Dermis microvascular lymphatic vessel endothelial cell (primary cell): ENCODE measurements around the gene MRPL58. TPM values are rescaled to one million over a fixed set of nuclear protein-coding genes. Genes with fewer than 3 reads are reported as not detected.
"Not testable (repeated sequence)": the region's sequence is repeated elsewhere in the genome, so short reads cannot be mapped to it uniquely, and the experiment has no call there.

Experiments
- DNase-seq, 2 donors: peaks; one replicate each; pipeline versions ENCODE4 v3.0.0 to v3.0.0-alpha.2; 2010; ENCODE audit warnings: low read depth in 2 of 2
- total RNA-seq: library from RNA; depleted of rRNA; stranded (reverse); fragments of >200 nt; gene quantifications from 2 replicates; pipeline ENCODE4 v1.2.1, GENCODE V29; 2014

Gene MRPL58
- 16.2 and 28.0 TPM in 2 replicates for total RNA-seq

DNA sequence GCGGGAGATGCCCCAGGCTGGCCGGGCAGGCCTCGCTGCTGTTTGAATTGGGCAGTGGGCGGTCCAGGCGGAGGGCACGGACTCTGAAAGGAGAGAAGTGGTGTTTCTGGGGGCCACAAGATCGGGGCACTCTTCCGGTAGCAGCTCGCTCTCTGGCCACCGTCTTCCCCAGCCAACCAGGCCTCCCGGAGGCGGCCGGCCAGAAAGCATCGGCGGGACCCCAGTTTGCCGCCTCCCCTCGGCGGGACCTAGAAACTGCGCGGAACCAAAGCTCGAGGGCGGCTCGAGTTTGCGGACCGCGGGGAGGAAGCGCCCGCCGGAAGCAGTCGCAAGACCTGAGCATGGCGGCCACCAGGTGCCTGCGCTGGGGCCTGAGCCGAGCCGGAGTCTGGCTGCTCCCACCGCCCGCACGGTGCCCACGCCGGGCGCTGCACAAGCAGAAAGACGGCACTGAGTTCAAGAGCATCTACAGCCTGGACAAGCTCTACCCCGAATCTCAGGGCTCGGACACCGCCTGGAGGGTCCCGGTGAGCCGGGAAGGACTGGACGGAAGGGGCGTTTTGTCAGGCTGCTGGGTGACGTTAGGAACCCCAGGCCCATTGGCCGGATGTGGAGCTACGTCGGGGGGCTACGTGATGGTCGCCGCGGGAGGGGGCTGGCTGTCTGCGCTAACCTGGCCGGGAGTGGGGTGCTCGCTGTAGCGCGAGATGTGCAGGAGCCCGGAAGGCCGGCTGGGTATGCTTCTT lies at the start of gene MRPL58:
Gene MRPL58, plus strand, starts transcription at position 325 of the 746 bp plus-strand sequence. Its CDS starts 17 bp downstream, at position 342.
- peak; percentile 64 to 81 for DNase-seq

GRCh38 chr17:74963656-74964055 lies 48.8 kb upstream of the MRPL58 start:
- no peak for DNase-seq

DNA sequence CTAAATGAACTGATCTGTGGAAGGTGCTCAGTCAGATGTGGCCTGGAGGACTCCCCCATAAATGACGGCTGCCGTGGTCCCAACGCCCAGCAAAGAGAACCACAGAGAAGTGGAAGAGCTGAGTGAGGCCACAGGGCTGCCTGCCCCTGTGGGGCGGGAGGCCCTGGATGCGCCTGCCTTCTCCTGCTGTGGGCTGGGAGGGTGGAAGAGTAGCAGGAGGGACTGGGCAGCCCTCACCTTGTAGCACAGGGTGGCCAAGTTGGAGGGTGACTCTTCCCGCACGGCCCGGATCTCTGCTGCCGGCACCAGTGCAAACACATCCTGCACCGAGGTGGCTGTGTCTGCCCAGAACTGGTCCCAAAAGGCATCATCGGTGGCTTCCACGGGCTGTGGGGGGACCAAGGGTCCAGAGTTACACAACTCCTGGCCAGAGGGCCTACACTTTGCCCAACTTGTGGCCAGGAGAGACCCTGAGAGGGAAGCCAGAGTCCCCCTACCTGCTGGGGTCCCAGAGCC lies 48.2 kb upstream of the MRPL58 start:
- DNase-seq = no peak

DNA sequence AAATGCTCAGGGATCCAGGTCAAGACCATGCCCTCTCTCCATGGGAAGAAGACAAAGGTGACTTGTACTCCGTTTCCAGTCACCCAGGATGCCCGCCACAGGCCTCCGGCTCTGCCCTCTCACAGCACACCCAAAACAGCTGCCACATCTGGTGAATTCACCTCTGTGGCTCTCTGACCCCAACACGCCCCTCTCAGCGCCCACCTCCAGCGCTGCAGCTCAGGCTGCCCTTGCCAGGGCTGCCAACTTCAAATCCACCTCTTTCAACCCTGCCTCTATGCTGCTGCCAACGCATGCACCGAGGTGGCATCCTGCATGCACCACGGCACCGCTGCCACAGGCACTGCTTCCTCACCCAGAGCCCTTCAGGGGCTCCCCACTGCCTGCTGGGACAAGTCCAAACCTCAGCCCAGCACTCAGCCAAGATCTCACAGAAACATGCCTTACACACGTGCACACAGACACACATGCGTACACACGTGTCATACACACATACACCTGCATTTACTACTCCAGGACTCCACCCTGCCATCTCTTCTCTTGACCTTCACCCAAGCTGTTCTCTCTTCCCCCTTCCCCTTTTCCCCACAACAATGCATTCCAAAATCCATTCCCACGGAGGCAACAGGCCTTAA lies 47.4 kb upstream of the MRPL58 start:
- DNase-seq = no peak

DNA sequence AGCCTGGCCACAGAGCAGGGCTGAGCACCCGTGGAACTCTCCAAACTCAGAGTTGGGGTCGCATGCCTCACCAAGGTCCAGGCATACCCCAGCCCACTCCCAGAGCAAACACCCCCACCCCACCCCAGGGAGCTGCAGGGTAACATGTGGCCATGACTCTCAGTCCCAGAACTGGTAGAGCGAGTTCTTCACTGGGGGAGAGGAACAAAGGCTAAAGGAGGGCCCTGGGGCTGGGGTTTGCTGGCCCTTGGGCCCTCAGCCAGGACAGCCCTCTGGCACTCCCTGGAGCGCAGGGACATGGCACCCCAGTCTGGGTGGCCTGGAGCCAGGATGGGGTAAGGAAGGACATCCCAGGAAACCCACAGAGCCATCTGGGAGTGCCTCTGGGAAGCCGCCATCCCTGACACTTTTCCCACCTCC lies 44.1 kb upstream of the MRPL58 start:
- no peak for DNase-seq

DNA sequence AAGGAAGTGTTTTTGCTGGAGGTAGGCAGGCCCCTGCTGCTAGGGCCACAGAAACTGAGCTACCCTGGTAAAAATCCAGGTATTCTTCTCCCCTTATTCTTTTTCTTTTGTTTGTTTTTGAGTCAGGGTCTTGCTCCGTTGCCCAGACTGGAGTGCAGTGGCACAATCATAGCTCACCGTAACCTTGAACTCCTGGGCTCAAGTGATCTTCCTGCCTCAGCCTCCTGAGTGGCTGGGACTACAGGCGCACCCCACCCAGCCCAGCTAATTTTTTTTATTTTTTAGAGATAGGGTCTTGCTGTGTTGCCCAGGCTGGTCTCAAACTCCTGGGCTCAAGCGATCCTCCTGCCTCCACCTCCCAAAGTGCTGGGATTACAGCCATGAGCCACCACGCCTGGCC lies 43.0 kb upstream of the MRPL58 start:
- not testable (repeated sequence) for DNase-seq

GRCh38 chr17:74970395-74970794 lies 42.1 kb upstream of the MRPL58 start:
- peak; percentile 51 to 70 for DNase-seq

- DNase-seq = no peak
Measured at GRCh38 chr17:74971069-74971841, 41.2 kb upstream of the MRPL58 start.

DNA sequence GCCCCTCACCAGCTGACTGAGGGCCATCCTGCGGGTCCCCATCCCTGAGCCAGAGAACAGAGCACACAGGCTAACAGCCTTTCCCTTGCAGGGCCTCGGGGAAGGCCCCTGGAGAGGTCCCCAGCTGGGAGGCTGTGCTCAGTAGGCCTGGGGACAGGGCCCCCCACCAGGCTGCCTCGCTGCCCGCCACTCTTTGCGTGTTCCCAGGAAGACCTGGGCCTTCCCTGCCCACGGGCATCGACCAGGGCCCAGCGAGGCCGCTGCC lies 40.7 kb upstream of the MRPL58 start:
- DNase-seq = no peak

DNA sequence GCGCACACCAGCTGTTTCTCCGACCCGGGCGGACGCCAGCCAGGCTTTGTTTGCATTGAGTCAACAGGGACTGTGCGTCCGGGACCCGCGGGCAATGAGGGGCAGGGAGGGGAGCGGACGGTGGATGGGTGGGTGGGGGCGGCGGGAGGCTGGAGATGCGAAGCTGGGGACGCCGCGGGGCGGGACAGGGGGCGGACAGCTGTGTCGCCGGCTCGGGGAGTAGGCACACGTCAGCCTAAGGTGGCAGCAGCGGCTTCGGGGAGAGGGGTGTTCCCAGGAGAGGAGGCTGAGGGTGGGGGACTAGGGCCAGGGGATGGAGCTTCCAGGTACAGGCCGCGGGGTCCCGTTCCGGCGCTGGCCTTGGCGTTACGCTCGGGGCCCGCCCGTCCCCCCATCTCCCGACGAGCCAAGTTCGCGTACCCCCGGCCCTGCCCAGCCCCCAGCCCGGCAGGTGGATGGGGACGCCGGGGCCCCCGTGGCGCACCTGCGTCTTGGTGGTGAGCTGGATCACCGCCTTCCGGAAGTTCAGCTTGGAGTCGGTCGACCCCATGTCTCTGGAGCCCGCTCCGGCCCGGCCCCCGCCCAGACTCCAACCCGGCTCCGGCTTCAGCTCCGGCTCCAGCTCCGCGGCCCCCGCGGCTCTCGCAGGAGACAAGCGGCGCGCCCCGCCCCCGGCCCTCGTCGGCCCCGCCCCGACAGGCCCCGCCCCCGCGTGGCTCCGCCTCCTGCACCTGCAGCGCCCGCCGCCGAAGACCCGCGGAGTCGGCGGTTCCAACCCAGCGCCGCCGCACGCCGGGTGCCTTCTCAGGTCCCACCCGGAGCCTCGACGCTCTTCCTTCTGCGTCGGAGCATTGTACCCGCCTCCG lies 40.1 kb upstream of the MRPL58 start, which contains the start of gene HID1:
Gene HID1, minus strand, starts transcription at position 653 of the 866 bp plus-strand sequence. Its CDS starts 103 bp downstream, at position 550.
- DNase-seq = peak in 1 of 2 donors; percentile 52

- no peak for DNase-seq
Measured at GRCh38 chr17:74972973-74973328, 39.5 kb upstream of the MRPL58 start.

GRCh38 chr17:74975943-74976342 lies 36.5 kb upstream of the MRPL58 start:
- no peak for DNase-seq

GRCh38 chr17:74977802-74978201 lies 34.7 kb upstream of the MRPL58 start:
- no peak for DNase-seq

DNA sequence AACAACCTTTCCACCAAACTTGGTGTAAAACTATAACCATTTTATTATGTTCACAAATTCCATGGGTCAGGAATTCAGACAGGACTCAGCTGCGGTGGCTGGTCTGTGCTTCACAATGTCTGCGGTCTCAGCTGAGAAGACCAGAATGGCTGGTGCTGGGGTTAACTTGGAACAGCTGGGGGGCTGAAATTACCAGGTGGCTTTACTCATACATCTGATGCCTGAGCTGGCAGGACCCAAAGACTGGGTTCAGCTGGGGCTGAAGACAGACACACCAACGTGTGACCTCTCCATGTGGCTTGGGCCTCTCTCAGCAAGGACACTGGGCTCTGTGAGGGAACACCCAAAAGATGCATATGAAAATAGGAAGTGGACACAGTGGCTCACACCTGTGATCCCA lies 34.2 kb upstream of the MRPL58 start:
- no peak for DNase-seq

DNA sequence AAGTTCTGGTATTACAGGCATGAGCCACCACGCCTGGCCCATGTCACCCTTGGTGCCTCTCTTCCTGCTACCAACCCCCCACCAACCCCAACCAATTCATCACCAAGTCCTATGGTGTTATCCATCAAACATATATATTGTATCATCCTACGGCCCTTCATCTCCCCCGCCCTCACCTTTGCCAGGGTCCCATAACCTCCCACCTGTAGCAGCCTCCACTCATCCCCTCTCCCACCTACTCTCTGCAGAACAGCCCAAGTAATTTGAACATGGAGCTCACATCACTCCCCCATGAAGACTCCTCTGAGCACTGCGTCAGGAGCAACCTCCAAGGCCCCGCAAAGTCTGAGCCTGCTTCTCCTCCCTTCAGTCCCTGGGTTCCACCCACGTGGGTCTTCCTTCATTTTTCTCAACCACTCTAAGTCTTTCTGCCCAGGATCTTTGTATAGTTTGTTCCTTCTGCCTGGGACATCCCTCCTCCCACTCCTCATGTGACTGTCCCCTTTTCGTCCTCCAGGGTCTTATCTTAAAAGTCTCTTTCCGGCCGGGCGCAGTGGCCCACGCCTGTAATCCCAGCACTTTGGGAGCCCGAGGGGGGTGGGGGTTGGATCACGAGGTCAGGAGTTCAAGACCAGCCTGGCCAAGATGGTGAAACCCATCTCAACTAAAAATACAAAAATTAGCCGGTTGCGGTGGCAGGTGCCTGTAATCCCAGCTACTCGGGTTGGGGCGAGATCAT lies 32.9 kb upstream of the MRPL58 start:
- DNase-seq = no peak

DNA sequence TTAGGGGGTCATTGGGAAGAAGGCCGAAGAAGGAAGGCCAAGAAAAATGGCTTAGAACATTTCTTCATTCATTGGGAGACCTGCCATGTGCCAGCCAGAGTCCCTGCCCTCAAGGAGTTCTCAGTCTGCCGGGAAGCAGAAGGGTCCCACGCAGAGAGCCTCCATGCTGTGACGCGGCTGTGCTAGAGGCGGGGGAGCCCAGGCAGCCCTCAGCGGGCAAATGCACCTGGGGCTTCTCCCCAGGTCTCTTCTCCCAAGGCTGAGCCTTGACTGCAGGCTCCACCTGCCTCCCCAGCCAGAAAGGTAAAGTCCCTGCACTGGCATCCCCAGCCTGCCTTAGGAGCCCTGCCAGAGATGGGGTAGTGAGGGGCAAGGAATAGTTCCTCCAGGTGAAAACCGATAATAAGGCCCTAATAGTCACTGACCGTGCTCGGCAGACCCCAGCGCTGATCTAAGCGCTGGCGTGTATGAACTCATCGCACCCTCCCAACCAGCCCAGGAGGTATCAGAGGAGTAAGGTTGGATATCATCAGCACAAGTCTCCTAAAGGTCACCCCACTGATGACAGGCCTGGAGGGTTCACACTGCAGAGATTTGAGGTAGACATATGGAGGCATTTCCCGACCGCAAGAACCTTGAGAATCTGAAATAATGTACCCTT lies 31.0 kb upstream of the MRPL58 start:
- no peak for DNase-seq

- DNase-seq = peak in 1 of 2 donors; percentile 56
Measured at GRCh38 chr17:74981979-74982662, 30.3 kb upstream of the MRPL58 start.

DNA sequence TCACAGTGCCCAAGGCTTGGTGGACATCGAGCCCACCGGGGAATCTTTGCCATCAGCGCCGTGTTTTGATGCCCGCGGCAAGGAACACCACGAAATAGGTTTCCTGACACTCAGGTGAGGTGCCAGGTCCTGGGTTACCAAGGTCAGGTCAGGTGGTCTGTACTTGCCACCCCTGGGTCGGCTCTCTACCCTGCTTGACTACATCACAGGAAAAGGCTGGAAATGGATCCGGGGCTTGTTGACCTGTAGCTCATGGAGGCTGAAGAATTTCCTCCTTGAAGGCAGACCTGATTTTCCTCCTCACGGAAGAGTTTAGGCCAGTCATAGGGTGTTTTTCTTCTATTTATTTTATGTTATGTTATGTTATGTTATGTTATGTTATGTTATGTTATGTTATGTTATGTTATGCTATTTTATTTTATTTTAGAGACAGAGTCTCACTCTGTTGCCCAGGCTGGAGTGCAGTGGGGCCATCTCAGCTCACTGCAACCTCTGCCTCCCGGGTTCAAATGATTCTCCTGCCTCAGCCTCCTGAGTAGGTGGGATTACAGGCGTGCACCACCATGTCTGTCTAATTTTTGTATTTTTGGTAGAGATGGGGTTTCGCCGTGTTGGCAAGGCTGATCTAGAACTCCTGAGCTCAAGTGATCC lies 29.7 kb upstream of the MRPL58 start:
- not testable (repeated sequence) for DNase-seq

DNA sequence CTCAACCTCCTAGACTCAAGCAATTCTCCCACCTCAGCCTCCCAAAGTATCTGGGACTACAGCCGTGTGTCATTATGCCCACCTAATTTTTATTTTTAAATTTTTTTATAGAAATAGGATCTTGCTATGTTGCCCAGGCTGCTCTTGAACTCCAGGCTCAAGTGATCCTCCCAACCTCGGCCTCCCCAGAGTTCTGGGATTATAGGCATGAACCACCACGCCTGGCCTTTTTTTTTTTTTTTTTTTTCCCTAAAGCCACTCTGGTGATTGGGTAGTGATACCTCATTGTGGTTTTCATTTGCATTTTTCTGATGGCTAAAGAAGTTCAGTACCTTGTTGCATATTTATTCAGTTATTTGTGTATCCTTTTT lies 26.3 kb upstream of the MRPL58 start:
- DNase-seq = no peak
